ENCODE data around the gene LRRC52.

DNA sequence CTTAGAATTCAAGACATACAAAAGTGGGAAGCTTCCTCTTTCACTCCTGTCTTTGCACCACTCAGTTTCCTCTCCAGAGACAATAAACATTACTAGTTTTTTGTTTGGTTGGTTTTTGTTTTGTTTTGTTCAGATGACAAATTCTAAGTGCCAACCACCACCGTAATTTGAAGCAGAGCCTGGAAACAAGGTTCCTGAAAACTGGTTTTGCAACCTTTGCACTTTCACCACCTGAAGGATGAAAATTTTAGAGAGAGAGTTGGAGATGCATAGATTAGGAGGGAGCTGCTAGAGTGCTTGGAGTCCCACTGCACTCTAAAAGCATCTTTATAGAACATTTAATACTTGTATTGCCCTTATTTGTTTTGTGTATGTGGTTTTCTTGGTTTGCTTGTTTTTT is 67.1 kb downstream of the LRRC52 start:
- no peak for TF ChIP-seq POLR2A (IDR thresholded peaks at IDR 0.05; ENCODE audit: low read depth, low read length)
- TF ChIP-seq TAF1 (IDR thresholded peaks at IDR 0.05; ENCODE audit: low read depth, low read length), result no peak
- TF ChIP-seq SPI1 (IDR thresholded peaks at IDR 0.05; ENCODE audit: low read depth, low read length), result no peak

Measured in GM12891 (cell line).